HEK293 (cell line): ENCODE results near the gene SLC39A1.

Source experiments
- CTCF ChIA-PET: fragments of 350-600 bp; formaldehyde crosslinking; extraction: SDS; loops from one replicate; lab custom pipeline; 2021; ENCODE audit warnings: antibody characterized with exemption; lab: Yijun Ruan, JAX
- POLR2A ChIA-PET: fragments of 300-600 bp; formaldehyde crosslinking; extraction: SDS; loops from one replicate; lab custom pipeline; 2020; ENCODE audit warnings: antibody characterized with exemption, inconsistent platforms; lab: Yijun Ruan, JAX
- H3K27ac ChIP-seq: fragments of 200-500 bp; sonication (Bioruptor generic); 2 replicates; pipeline ENCODE4 v1.5.1; 2014; ENCODE audit warnings: low read depth, low read length, control low read depth, inconsistent platforms; ENCODE audit errors: extremely low read depth
- H3K36me3 ChIP-seq, 2 experiments: fragments of 200-500 bp in 1 of 2; sonication (Bioruptor generic) in 1 of 2; 1 replicate in 1 of 2; 2 replicates in 1 of 2; pipeline ENCODE4 v1.5.1; 2014 to 2017; ENCODE audit warnings: inconsistent platforms in 2 of 2, low read length in 2 of 2; ENCODE audit not compliant: control insufficient read depth in 2 of 2, insufficient read depth in 1 of 2
- H3K4me1 ChIP-seq: fragments of 200-500 bp; sonication (Bioruptor generic); 2 replicates; pipeline ENCODE4 v1.5.1; 2014; ENCODE audit warnings: mild to moderate bottlenecking, low read length, inconsistent platforms; ENCODE audit not compliant: control insufficient read depth, insufficient read depth
- H3K4me3 ChIP-seq: 2 replicates; pipeline ENCODE4 v1.5.1; 2011; ENCODE audit warnings: low read depth, mild to moderate bottlenecking, control low read depth, low read length, moderate library complexity
- H3K9me3 ChIP-seq: fragments of 200-500 bp; sonication (Bioruptor generic); 2 replicates; pipeline ENCODE4 v1.5.1; 2014; ENCODE audit warnings: low read depth, low read length, inconsistent platforms; ENCODE audit not compliant: control insufficient read depth, insufficient read depth
- ATF2 ChIP-seq: fragments of 450-650 bp; formaldehyde crosslinking; IDR thresholded peaks from 2 replicates; pipeline ENCODE4 v1.5.1; 2016; ENCODE audit warnings: missing biosample characterization, missing genetic modification characterization, low read depth
- HOXC10 ChIP-seq: sonication (generic); formaldehyde crosslinking; IDR thresholded peaks from 2 replicates; pipeline ENCODE4 v1.8.1; 2023; ENCODE audit warnings: mild to moderate bottlenecking, missing genetic modification reagents
- OVOL3 ChIP-seq: fragments of 450-650 bp; formaldehyde crosslinking; IDR thresholded peaks from 2 replicates; pipeline ENCODE4 v1.5.1; 2016; ENCODE audit warnings: missing biosample characterization, missing genetic modification characterization
- PRDM6 ChIP-seq: fragments of 450-650 bp; formaldehyde crosslinking; IDR thresholded peaks from 2 replicates; pipeline ENCODE4 v1.5.1; 2017; ENCODE audit warnings: missing biosample characterization, missing genetic modification characterization
- SALL2 ChIP-seq: fragments of 450-650 bp; formaldehyde crosslinking; IDR thresholded peaks from 2 replicates; pipeline ENCODE4 v1.5.0; 2017; ENCODE audit warnings: missing biosample characterization, mild to moderate bottlenecking, missing genetic modification characterization, borderline replicate concordance
- SCRT1 ChIP-seq: fragments of 450-650 bp; formaldehyde crosslinking; IDR thresholded peaks from 2 replicates; pipeline ENCODE4 v1.5.1; 2016; ENCODE audit warnings: missing biosample characterization, missing genetic modification characterization, borderline replicate concordance
- TCF7L2 ChIP-seq: IDR thresholded peaks from 2 replicates; pipeline ENCODE4 v1.6.1; 2011; ENCODE audit warnings: low read depth, mild to moderate bottlenecking, inconsistent platforms, low read length, moderate library complexity, borderline replicate concordance
- ZIC2 ChIP-seq: fragments of 450-650 bp; formaldehyde crosslinking; IDR thresholded peaks from 2 replicates; pipeline ENCODE4 v1.5.1; 2016; ENCODE audit warnings: missing biosample characterization, missing genetic modification characterization
- ZNF121 ChIP-seq: fragments of 450-650 bp; formaldehyde crosslinking; IDR thresholded peaks from 2 replicates; pipeline ENCODE4 v1.5.1; 2016; ENCODE audit warnings: missing biosample characterization, missing genetic modification characterization
- ZNF391 ChIP-seq: fragments of 450-650 bp; formaldehyde crosslinking; IDR thresholded peaks from 2 replicates; pipeline ENCODE4 v1.5.1; 2016; ENCODE audit warnings: low read depth, missing biosample characterization, missing genetic modification characterization, borderline replicate concordance
- ZNF394 ChIP-seq: fragments of 450-650 bp; formaldehyde crosslinking; IDR thresholded peaks from 2 replicates; pipeline ENCODE4 v1.5.1; 2016; ENCODE audit warnings: missing biosample characterization, missing genetic modification characterization, mild to moderate bottlenecking, moderate library complexity, borderline replicate concordance
- ZNF398 ChIP-seq: fragments of 450-650 bp; formaldehyde crosslinking; IDR thresholded peaks from 2 replicates; pipeline ENCODE4 v1.5.1; 2017; ENCODE audit warnings: missing biosample characterization, missing genetic modification characterization
- ZNF561 ChIP-seq: fragments of 450-650 bp; IDR thresholded peaks from 2 replicates; pipeline ENCODE4 v1.5.1; 2018; ENCODE audit warnings: missing biosample characterization, missing genetic modification characterization, borderline replicate concordance
- ZNF571 ChIP-seq: fragments of 450-650 bp; formaldehyde crosslinking; IDR thresholded peaks from 2 replicates; pipeline ENCODE4 v1.5.0; 2017; ENCODE audit warnings: missing biosample characterization, missing genetic modification characterization
- ZNF645 ChIP-seq: fragments of 450-650 bp; formaldehyde crosslinking; IDR thresholded peaks from 2 replicates; pipeline ENCODE4; 2016; ENCODE audit warnings: missing biosample characterization, missing genetic modification characterization
- ZNF677 ChIP-seq: fragments of 450-650 bp; IDR thresholded peaks from 2 replicates; pipeline ENCODE4 v1.5.0; 2018; ENCODE audit warnings: missing biosample characterization, mild to moderate bottlenecking, missing genetic modification characterization, moderate library complexity
- ZNF777 ChIP-seq: fragments of 450-650 bp; formaldehyde crosslinking; IDR thresholded peaks from 2 replicates; pipeline ENCODE4 v1.5.1; 2017; ENCODE audit warnings: missing biosample characterization, missing genetic modification characterization, borderline replicate concordance
- ZSCAN30 ChIP-seq: fragments of 450-650 bp; IDR thresholded peaks from 2 replicates; pipeline ENCODE4 v1.5.1; 2018; ENCODE audit warnings: missing biosample characterization, mild to moderate bottlenecking, missing genetic modification characterization, moderate library complexity
- ZXDB ChIP-seq: fragments of 450-650 bp; formaldehyde crosslinking; IDR thresholded peaks from 2 replicates; pipeline ENCODE4 v1.5.1; 2016; ENCODE audit warnings: missing biosample characterization, missing genetic modification characterization

Gene SLC39A1

GRCh38 chr1:153929426-153929825, 33.9 kb downstream of the SLC39A1 start (continued):
- TF ChIP-seq ZNF645 (tag by site-specific recombination) (no peak), ZNF677 (no peak), ZNF391 (tag by site-specific recombination) (no peak)
- TF ChIP-seq, all 188 proteins: peak for 0

GRCh38 chr1:153928791-153929341, 34.5 kb downstream of the SLC39A1 start:
- no peak overlapping the region for H3K27ac ChIP-seq
- TF ChIP-seq ZNF398 (tag by site-specific recombination) (0 out of 2 replicates have a peak, but pooled peaks have one; percentile 14), ZIC2 (tag by site-specific recombination) (peak; percentile 39; the same call in 1 of the 2 replicates), TCF7L2 (no peak)
- H3K9me3 ChIP-seq: no peaks in the 10 kb centered on the region
- POLR2A ChIA-PET: interaction anchor here (0.8 to 2.1 kb wide), 5 partner anchors 18 to 153 kb away, joined by 3 to 10 read pairs (median 5); partner anchors contain the start of genes DENND4B, RPS27 and SLC39A1
- CTCF ChIA-PET: interaction anchor here (1.3 to 1.9 kb wide), 3 partner anchors 18 to 132 kb away, joined by 3 to 13 read pairs (median 6); partner anchors contain the start of gene DENND4B
- H3K4me3 ChIP-seq: no peak overlapping the region
- H3K4me1 ChIP-seq: no peaks in the 10 kb centered on the region
- peaks cover 0 to 37% of the 10 kb centered on the region in 2 experiments; a peak in 2 of 3 replicates for H3K36me3 ChIP-seq

GRCh38 chr1:153928245-153928644, 35.1 kb downstream of the SLC39A1 start:
- no peaks in the 10 kb centered on the region for H3K9me3 ChIP-seq
- POLR2A ChIA-PET: interaction anchor here (0.8 to 2.1 kb wide), 5 partner anchors 18 to 152 kb away, joined by 3 to 10 read pairs (median 5); partner anchors contain the start of genes DENND4B, RPS27 and SLC39A1

More at GRCh38 chr1:153928245-153928644, 35.1 kb downstream of the SLC39A1 start:
- CTCF ChIA-PET: interaction anchor here (0.6 to 1.9 kb wide), 2 partner anchors 18 to 113 kb away, joined by 3 to 13 read pairs; partner anchors contain the start of gene DENND4B
- no peak overlapping the region for H3K4me3 ChIP-seq
- TF ChIP-seq SALL2 (tag by site-specific recombination) (no peak), ZNF777 (tag by site-specific recombination) (no peak), ZXDB (no peak), ATF2 (tag by site-specific recombination) (no peak), ZSCAN30 (tag by site-specific recombination) (no peak), ZNF121 (tag by site-specific recombination) (no peak), ZNF561 (tag by site-specific recombination) (no peak), OVOL3 (tag by site-specific recombination) (no peak), PRDM6 (no peak), ZNF394 (tag by site-specific recombination) (no peak), HOXC10 (CRISPR knock-in tag) (no peak), SCRT1 (tag by site-specific recombination) (no peak), ZNF571 (tag by site-specific recombination) (no peak)
- TF ChIP-seq, all 188 proteins: peak for 0
- Histone ChIP-seq H3K27ac (no peak overlapping the region), H3K36me3 (peaks cover 0 to 31% of the 10 kb centered on the region in 2 experiments; a peak in 2 of 3 replicates), H3K4me1 (no peaks in the 10 kb centered on the region)
